IPS-NIHi11 (cell line): ENCODE results near the gene SMO.

Experiments
- DNase-seq: peaks from one replicate; pipeline ENCODE4 v3.0.0; 2012; ENCODE audit warnings: mixed read lengths, low spot score

SMO gene

GRCh38 chr7:129188372-129188891, at the start of gene SMO:
SMO (plus strand) TSS chr7:129188633; CDS start chr7:129189152, 519 bp downstream.
- peak; percentile 95 for DNase-seq

GRCh38 chr7:129143724-129144094, 44.7 kb upstream of the SMO start:
- no peak for DNase-seq

- DNase-seq: peak; percentile 99
Observed at GRCh38 chr7:129144095-129144833, 44.2 kb upstream of the SMO start, which contains the start of gene TSPAN33. TSPAN33 (plus strand) TSS chr7:129144707; CDS start chr7:129144981, 274 bp downstream.

GRCh38 chr7:129144834-129145668, 43.4 kb upstream of the SMO start:
- DNase-seq: peak; percentile 58

GRCh38 chr7:129146237-129146979, 42.0 kb upstream of the SMO start:
- DNase-seq: no peak

- DNase-seq: no peak
Observed at GRCh38 chr7:129147731-129148130, 40.7 kb upstream of the SMO start.

GRCh38 chr7:129149511-129149910, 38.9 kb upstream of the SMO start:
- no peak for DNase-seq

GRCh38 chr7:129150199-129150996, 38.0 kb upstream of the SMO start:
- DNase-seq: peak; percentile 50

GRCh38 chr7:129157651-129158050, 30.8 kb upstream of the SMO start:
- DNase-seq: no peak

- DNase-seq: no peak
Observed at GRCh38 chr7:129159539-129159938, 28.9 kb upstream of the SMO start.

GRCh38 chr7:129160161-129160905, 28.1 kb upstream of the SMO start:
- DNase-seq: peak; percentile 51

GRCh38 chr7:129161524-129162225, 26.8 kb upstream of the SMO start:
- no peak for DNase-seq

GRCh38 chr7:129162732-129163131, 25.7 kb upstream of the SMO start:
- DNase-seq: no peak

GRCh38 chr7:129163875-129164544, 24.4 kb upstream of the SMO start:
- peak; percentile 50 for DNase-seq

GRCh38 chr7:129166745-129167144, 21.7 kb upstream of the SMO start:
- DNase-seq: no peak

GRCh38 chr7:129167817-129168216, 20.6 kb upstream of the SMO start:
- DNase-seq: no peak

- peak; percentile 56 for DNase-seq
Observed at GRCh38 chr7:129168231-129169021, 20.0 kb upstream of the SMO start.

GRCh38 chr7:129169171-129169671, 19.2 kb upstream of the SMO start:
- peak; percentile 86 for DNase-seq
